GM18498 (cell line): ENCODE measurements around the gene DYNC1I2.
"Not testable (repeated sequence)": the region's sequence is repeated elsewhere in the genome, so short reads cannot be mapped to it uniquely, and the experiment has no call there.

ENCODE experiments used
- ATAC-seq: cut with Tn5 transposase; IDR thresholded peaks from one replicate; pipeline ENCODE4 v1.9.1; 2021; ENCODE audit warnings: mild to moderate bottlenecking, moderate library complexity; ENCODE audit not compliant: unreplicated experiment

The DYNC1I2 gene

GRCh38 chr2:171772373-171772772 is 85.1 kb downstream of the DYNC1I2 start:
- ATAC-seq: no peak

DNA sequence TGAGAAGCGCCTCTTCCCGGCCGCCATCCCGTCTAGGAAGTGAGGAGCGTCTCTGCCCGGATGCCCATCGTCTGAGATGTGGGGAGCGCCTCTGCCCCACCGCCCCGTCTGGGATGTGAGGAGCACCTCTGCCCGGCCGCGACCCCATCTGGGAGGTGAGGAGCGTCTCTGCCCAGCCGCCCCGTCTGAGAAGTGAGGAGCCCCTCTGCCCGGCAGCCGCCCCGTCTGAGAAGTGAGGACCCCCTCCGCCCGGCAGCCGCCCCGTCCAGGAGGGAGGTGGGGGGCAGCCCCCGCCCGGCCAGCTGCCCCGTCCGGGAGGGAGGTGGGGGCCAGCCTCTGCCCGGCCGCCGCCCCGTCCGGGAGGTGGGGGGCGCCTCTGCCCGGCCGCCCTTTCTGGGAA is 87.3 kb downstream of the DYNC1I2 start:
- not testable (repeated sequence) for ATAC-seq

GRCh38 chr2:171778515-171778914 is 91.2 kb downstream of the DYNC1I2 start:
- ATAC-seq: no peak

DNA sequence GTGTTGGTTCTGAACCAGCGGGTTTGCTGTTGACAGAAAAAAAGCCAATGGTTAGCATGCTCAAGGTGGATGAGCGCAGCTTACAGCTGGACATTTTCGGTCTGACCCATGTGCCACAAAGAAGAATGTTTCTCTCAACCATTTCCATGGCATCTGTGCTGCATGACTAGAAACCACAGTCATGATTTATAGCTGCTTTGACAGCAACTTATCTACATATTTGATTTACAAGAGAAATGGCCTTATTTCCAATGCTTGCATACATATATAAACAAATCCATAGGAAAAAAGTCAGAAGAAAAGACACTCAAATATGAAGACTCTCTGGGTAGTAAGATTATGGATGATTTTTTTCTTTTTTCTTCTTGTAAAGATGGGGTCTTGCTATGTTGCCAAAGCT is 98.2 kb downstream of the DYNC1I2 start:
- no peak for ATAC-seq

GRCh38 chr2:171787333-171788072 is 100.2 kb downstream of the DYNC1I2 start:
- no peak for ATAC-seq

DNA sequence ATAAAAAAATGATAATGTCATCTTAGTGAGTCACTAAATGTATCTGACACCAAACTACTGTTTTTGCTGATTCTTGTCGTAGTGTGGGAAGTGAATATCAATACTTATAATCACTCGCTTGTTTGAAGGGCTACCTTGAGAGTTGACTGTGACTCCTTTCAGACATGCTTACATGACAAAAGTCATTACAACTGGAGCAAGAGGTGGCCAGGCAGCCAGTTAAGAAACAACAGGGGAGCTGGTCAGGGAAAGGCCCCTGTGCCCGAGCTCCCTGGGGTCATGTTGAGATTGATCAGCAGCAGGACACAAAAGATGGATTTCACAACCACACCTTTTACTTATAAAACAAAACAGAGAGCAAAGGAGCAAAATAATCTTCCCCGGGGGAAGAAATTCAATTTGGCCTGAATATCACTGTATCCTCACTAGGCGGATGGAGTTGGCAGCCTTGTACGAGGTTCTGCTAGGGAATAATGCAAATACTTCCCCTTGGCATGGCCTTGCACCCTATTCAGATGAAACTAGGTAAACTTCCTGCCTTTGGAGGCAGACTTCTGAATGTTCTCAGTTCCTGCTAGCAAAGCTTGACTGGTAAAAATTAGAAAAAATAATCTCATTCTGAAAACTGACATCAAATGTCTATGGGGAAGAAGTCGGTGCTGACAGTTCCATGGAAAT is 101.2 kb downstream of the DYNC1I2 start:
- ATAC-seq: no peak

DNA sequence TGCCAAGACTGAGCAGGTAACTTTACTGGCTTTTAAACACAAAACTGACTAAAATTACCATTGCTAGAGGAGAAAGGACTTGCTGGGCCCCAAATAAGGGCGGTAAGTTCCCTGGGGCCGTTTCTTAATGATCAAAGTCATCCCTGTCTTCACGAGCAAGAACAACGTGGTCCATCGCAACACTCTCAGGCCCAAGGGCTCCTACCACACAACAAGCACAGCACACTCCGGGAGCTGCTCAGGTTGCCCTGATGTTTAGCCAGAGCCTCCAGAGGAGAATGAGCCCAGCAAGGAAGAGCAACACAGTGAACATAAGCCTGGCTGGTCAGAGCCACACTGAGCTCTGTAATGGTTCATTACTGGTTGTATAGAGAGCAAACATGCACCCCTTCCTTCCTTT is 102.7 kb downstream of the DYNC1I2 start:
- ATAC-seq: no peak

DNA sequence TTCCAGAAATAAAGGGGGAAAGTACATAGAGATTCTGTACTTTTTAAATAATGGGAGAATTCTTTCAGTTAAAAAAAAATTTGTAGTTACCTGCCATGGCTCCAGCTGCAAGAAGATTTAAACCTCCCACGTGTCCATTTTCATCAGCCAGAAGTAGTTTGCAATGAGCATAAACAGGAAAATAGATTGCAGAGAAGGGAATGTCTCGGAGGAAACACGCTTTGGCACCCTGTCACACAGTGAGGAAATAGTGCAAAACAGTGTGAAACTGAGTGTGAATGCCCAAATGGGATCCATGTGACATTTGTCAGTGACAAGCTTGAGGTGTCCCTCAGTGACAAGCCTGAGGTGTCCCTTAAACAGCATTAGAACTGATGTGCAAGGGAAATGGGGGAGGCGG is 104.1 kb downstream of the DYNC1I2 start:
- ATAC-seq: no peak

DNA sequence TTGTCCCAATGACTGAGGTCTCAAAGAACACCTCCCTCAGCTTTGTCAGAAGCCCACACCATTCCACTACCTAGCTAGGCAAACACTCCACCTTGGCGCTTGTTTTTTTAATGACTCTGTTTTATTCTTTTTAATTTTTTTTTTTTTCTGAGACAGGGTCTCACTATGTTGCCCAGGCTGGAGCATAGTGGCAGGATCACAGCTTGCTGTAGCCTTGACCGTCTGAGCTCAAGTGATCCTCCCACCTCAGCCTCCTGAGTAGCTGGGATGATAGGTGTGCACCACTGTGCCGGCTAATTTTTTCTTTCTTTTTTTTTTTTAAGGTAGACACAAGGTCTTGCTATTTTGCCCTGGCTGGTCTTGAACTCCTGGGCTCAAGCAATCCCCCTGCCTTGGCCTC is 104.9 kb downstream of the DYNC1I2 start:
- no peak for ATAC-seq

DNA sequence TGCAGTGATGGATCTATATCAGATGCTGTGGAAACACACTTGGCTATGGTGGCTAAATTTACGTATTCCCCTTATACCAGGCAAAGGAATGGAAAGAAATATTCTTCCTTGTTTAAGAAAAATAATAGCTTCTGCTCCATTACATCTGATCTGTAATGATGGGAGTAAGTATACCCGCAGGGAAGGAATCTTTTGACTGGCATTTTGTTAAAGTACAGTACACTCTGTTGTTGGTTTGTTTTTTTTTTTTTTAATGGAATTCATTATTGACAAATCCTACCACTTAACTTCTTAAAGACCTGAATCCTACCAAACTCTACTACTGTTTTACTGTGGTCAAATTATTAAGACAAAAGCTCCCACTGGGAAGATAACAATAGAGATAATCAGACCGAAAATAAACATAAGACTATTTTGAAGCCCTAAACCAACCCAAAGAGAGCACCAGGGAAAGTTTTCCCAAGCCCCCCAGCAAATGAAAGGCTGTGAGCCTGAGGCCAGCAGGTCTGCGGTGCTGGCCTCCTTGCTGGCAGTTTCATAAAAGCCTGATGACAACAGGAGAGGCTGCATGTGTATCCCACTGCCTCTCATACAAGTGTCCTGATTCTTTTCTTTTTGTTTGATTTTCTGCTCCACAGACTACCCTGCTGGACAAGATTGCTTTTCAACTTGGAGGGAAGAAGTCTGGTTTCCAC is 105.8 kb downstream of the DYNC1I2 start:
- no peak for ATAC-seq

DNA sequence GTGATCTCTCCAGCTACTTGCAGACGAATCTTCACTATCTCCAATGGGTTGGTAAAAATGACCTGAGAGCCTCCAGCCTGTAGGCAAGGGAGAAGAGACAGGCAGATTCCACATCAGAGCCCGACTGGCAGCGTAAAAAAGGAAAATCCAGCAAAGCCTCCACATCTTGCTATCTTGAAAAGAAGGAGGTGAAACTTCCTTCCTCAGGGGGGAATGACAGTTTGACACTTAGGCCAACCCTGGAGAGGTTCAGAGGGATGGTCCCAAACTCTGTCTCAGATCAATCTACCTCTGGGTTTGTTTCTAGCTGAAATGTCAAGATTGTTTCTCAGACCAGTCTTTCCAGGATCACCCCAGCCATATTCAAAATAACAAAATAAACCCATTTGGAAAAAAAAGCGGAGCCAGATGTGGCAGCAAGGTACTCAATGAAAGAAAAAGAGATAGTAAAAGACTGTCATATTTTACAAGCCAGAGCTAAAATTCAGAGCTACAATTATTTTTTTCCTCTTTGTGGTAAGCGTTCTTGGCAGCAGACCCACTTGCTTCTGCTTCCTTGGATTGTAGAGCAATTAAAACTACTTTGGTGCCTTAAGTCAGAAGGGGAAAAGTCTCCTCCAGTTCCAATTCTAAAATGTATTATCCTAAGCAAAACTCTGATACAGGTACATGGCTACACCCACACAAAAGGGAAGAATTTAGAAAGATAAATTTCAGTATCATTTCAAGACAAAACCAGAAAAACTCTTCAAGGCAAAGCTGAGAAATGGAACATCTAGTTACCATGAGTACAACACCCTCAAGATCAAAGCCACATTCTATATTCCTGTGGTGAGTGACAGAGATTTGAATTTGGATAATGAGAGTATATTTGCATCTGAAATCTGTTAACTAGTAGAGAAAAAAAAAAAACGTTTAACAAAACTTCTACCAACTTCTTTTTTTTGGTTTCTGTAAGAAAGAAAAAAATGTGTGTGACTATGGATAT is 106.7 kb downstream of the DYNC1I2 start:
- no peak for ATAC-seq

DNA sequence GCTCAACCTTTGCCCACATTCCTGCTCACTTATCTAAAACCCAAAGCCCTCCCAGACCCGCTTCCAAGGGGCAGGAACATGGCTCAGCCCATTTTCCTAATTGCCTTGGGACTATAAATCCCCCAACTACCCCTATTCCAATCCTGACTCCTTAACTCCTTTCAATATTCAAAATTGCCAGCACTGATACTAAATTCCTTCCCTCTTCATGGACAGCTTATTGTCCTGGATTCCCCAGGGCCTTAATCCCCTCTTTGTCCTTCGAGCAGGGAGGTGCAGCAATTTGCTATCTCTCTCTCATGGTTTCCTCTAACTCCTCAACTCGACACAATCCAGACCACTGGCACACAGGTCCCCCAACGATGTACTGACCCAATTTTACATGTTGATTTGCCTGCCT is 107.6 kb downstream of the DYNC1I2 start:
- no peak for ATAC-seq
